Astrocyte (in vitro differentiated cells and primary cell): Measurements from ENCODE around the gene ATP2C2.

Experiments
- CTCF ChIP-seq: IDR thresholded peaks from 2 replicates; pipeline ENCODE4 v1.5.1; 2011; ENCODE audit warnings: low read depth, mild to moderate bottlenecking, inconsistent platforms, low read length, moderate library complexity; ENCODE audit not compliant: insufficient read depth
- EZH2 ChIP-seq: IDR thresholded peaks from 2 replicates; pipeline ENCODE4 v1.6.1; 2012; ENCODE audit warnings: mild to moderate bottlenecking, low read length, inconsistent platforms; ENCODE audit not compliant: insufficient read depth

DNA sequence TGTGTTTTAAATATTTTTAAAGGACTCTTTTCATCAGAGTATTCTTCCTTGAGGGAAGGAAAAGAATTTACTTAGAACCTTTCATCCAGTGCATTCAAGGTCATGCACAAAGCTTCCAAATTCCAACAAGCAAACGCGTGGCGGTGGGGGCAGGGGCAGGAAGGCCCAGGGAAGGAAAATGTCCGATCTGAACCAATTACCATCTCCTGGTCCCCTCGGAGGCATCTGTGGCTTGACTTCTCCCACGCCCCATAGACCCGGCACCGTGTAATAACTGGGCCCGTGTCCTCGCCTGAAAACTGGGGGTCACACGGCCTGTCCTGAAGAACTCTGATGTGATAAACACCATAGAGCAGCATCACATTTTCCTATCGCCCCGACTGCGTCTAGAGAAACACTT is 117.8 kb downstream of the ATP2C2 start:
- no peak for TF ChIP-seq CTCF
- no peak for TF ChIP-seq EZH2
